RWPE1 (cell line): Measurements from ENCODE around the gene SHCBP1.
"Not testable (repeated sequence)": the region's sequence is repeated elsewhere in the genome, so short reads cannot be mapped to it uniquely, and the experiment has no call there.

Experiments used
- CTCF ChIA-PET: fragments of 350-600 bp; sonication (Branson Sonifier 250); formaldehyde crosslinking; extraction: SDS; loops from one replicate; lab custom pipeline; 2021; lab: Yijun Ruan, JAX
- POLR2A ChIA-PET: fragments of 400-600 bp; formaldehyde crosslinking; extraction: SDS; loops from one replicate; lab custom pipeline; 2020; ENCODE audit warnings: antibody characterized with exemption; ENCODE audit not compliant: low non-redundant PET; lab: Yijun Ruan, JAX
- DNase-seq: peaks from one replicate; pipeline ENCODE4 v3.0.0; 2012; ENCODE audit warnings: low spot score
- H3K27ac ChIP-seq: fragments of 450-650 bp; 2 replicates; pipeline ENCODE4 v1.5.1; 2017
- TF ChIP-seq, protein P1 (sequence below): fragments of 450-650 bp; conservative IDR thresholded peaks from 2 replicates; pipeline ENCODE4 v1.5.1; 2017; ENCODE audit warnings: low read depth, mild to moderate bottlenecking

The SHCBP1 gene

GRCh38 chr16:46648656-46649055 is 27.5 kb upstream of the SHCBP1 start:
- no peak overlapping the region for H3K27ac ChIP-seq
- TF ChIP-seq, protein P1, sequence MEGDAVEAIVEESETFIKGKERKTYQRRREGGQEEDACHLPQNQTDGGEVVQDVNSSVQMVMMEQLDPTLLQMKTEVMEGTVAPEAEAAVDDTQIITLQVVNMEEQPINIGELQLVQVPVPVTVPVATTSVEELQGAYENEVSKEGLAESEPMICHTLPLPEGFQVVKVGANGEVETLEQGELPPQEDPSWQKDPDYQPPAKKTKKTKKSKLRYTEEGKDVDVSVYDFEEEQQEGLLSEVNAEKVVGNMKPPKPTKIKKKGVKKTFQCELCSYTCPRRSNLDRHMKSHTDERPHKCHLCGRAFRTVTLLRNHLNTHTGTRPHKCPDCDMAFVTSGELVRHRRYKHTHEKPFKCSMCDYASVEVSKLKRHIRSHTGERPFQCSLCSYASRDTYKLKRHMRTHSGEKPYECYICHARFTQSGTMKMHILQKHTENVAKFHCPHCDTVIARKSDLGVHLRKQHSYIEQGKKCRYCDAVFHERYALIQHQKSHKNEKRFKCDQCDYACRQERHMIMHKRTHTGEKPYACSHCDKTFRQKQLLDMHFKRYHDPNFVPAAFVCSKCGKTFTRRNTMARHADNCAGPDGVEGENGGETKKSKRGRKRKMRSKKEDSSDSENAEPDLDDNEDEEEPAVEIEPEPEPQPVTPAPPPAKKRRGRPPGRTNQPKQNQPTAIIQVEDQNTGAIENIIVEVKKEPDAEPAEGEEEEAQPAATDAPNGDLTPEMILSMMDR, result no peak
- no peak for DNase-seq
- ChIA-PET POLR2A (no interaction called here), CTCF (interaction anchor here (0.6 kb wide), 1 partner anchor 71 kb away, joined by 3 read pairs; no protein-coding TSS in a partner anchor)

GRCh38 chr16:46638947-46639925 is 18.1 kb upstream of the SHCBP1 start:
- ChIA-PET CTCF (no interaction called here), POLR2A (no interaction called here)
- TF ChIP-seq, protein P1, result no peak
- no peak overlapping the region for H3K27ac ChIP-seq
- no peak for DNase-seq

DNA sequence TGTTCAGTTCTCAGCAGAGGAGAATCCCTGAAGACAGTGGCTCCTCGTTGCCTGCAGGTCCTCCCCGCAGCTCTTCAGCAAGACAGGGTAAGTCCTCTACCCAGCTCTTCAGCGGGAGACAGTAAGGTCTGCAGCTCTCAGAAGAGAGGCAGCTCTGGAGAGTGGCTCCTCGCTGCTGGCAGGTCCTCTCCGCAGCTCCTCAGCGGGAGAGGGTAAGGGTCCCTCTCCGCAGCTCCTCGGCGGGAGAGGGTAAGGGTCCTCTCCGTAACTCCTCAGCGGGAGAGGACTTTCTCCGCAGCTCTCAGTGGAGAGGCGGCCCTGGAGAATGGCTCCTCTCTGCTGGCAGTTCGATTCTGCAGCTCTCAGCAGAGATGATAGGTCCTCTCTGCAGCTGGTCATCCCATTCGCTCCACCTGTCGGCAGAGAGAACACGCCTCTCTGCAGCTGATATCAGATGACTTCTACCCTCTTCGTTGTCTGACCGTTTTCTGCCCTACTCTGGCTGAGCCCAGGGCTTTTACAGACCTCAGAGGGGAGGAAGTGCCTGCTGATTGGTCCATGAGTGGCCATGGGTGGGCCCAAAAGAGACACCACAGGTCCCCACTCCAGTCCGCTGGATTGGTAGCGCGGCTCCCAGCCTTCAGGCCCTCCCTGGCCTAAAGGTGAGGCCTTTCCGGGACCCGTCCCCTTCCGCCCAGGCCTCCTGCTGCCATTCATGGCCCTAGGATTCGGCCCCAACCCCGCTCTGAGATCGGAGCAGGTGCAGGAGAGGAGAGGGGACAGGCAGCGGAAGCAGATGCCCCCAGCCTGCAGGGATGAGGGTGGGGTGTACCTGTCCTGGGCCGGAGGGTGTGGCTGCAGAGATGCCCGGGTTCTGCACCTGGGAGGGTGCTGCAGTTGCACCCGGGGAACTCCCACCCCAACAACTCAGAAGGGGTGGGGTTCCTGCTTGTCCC is 11.9 kb upstream of the SHCBP1 start:
- H3K27ac ChIP-seq, result no peak overlapping the region
- DNase-seq, result no peak
- TF ChIP-seq, protein P1, result no peak
- ChIA-PET CTCF (interaction anchor here (0.5 kb wide), 1 partner anchor 52 kb away, joined by 4 read pairs; no protein-coding TSS in a partner anchor), POLR2A (no interaction called here)

DNA sequence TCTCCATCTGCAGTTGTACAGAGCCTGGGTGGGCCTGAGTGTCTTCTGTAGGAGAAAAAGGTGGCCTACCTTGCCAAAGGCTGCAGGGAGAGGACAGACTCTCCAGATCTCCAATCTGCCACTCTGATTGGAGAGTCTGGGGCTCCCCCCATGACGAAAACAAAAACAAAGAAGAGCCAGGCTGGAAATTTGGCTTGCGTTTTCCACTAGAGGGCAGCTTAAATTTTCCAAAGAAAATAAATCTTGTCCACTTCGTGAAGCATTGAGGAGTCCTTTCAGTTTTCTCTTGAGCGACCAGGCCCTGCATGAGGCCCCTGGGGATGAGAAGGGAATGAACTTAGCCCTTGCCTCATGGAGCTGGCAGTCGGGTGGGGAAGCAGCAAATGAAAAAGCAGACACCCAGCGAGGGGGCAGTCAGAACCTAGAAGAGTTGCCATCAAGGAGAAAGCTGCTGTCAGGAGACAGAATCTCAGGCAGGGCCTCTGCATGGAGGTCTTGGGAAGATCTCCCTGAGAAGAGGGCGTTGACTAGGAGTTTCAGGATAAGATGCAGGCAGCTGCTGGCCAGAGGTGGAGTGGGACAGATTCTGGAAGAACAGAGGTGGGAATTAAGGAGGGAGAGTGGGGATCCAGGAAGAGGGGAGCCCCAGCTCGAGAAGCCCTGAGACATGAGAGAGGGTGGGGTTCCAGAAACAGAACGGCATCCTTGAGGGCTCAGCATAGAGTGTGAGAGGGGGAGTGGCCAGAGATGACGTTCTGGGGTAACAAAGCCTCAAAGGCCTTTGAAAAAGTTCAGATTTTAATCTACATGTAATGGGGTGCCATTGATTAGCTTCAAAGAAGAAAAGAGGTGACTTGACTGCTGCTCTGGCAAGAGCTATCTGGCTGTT is 8.4 kb upstream of the SHCBP1 start:
- H3K27ac ChIP-seq, result no peak overlapping the region
- POLR2A ChIA-PET, result no interaction called here

DNA sequence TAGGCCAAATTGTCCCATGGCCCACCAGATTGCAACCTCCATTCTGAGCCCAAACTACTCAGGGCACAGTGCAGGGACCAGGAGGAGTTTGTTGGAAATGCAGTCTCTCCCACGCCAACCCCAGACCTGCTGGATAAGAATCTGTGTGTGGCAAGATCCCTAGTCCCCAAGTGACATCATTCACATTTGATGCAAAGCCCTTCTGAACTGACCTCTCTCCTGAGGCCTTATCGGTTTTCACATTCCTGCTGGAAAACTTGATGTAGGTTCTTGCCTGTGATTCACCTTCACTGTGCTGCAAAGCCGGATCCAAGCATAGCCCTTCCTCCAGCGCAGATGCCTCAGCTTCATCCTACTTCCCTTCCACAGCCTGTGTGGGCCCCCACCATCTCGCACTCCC is 6.6 kb upstream of the SHCBP1 start:
- no peak for DNase-seq
- CTCF ChIA-PET, result no interaction called here
- H3K27ac ChIP-seq, result no peak overlapping the region
- TF ChIP-seq, protein P1, result no peak
- POLR2A ChIA-PET, result no interaction called here

More for the DNA sequence above, 8.4 kb upstream of the SHCBP1 start:
- TF ChIP-seq, protein P1, result peak; percentile 49
- CTCF ChIA-PET, result interaction anchor here (0.5 to 0.7 kb wide), 2 partner anchors 24 to 289 kb away, joined by 3 read pairs; no protein-coding TSS in a partner anchor
- peak; percentile 40 for DNase-seq

DNA sequence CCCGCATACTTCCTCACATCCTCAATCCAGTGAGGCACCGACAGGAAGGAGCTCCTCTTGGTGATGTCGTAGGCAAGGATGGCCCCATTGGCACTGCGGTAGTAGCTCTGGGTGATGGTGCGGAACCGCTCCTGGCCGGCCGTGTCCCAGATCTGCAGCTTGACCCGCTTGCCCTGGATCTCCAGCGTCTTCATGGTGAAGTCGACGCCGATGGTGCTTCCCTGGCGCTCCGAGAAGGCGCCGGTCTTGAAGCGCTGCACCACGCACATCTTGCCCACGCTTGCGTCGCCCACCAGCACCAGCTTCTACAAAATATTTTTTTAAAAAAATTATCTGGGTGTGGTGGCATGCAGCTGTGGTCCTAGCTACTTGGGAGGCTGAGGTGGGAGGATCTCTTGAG is 5.5 kb upstream of the SHCBP1 start:
- CTCF ChIA-PET, DNase-seq, H3K27ac ChIP-seq, POLR2A ChIA-PET: not testable (repeated sequence)

DNA sequence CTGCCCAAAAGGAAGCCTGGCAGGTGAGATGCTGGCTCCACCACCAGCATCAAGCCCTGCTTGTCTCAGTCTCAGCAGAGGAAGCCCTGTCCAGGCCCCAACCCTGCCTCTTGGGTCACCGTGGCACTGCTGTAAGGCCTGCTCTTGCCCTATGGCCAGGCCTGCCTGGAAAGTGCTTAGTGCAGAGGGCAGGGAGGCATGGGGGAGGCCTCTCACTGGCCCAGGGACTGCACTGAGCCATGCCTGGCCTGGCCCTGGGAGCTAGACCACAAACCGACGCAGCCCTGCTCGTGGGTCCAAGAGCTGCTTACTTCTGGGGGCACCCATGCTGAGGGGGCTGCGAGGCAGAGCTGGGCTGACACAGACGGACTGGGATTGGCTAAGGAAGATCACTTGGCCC is 3.7 kb upstream of the SHCBP1 start:
- H3K27ac ChIP-seq, CTCF ChIA-PET, DNase-seq, POLR2A ChIA-PET: not testable (repeated sequence)

DNA sequence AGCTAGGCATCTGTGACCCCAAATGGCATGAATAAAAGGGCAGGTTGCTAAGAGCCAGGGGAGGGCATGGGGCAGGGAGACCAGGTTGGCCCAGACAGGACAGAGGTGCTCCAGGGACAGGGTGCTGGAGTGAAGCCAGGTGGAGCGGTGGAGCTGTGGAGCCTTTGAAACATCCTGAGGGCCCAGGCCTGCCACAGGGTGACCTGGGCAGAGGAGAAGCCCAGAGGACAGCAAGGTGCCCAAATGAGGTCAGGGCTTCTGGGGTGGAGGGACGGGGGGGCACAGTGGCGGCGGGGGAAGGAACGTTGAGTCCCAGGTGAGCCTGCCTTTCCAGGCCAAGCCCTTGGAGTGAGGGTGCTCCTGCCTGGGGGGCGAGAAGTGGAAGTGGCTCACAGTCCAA is 2.5 kb upstream of the SHCBP1 start:
- CTCF ChIA-PET, POLR2A ChIA-PET, H3K27ac ChIP-seq, DNase-seq: not testable (repeated sequence)

DNA sequence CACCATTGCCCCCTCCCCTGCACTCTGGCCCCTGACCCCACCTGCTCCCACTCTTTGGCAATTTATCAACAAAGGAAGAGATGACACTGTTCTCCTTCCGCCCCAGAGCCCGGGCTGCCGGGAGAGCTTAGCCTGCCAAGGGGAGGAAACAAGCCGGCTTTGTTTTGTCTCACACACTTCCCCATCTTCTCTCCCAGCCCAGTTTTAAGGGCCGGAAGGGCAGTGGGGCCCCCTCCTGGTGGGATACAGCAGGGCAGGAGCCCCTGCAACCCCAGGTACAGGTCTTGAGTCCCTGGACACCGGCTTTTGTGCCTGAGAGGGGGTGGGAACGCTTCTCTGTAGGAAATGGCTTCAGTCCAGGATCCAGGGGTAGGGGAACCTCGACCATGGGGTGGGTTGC is 2.1 kb upstream of the SHCBP1 start:
- DNase-seq, POLR2A ChIA-PET, H3K27ac ChIP-seq: not testable (repeated sequence)

More for the DNA sequence above, 2.1 kb upstream of the SHCBP1 start:
- CTCF ChIA-PET, result not testable (repeated sequence)
